H1 (cell line): ENCODE data around the gene GSTO1. TPM values are rescaled to one million over a fixed set of nuclear protein-coding genes. Genes with fewer than 3 reads are reported as not detected.

ENCODE experiments used
- BACH1 ChIP-seq: IDR thresholded peaks from 2 replicates; pipeline ENCODE4 v1.6.1; 2012; ENCODE audit warnings: low read length, improper control_type of control experiment
- CEBPB ChIP-seq: IDR thresholded peaks from 2 replicates; pipeline ENCODE4 v1.6.1; 2012; ENCODE audit warnings: low read depth, low read length
- CHD2 ChIP-seq: IDR thresholded peaks from 2 replicates; pipeline ENCODE4 v1.6.1; 2012; ENCODE audit warnings: low read length, improper control_type of control experiment
- polyA plus RNA-seq, 7 experiments: library from polyadenylated mRNA; depleted of rRNA in 3 of 7; stranded (reverse) in 5 of 7; unstranded in 2 of 7; fragments of >200 nt in 5 of 7; fragments of 200-250 nt in 2 of 7; gene quantifications; 1 replicate in 5 of 7; 2 replicates in 1 of 7; 4 replicates in 1 of 7; pipeline versions ENCODE4 v1.2.1 to v1.2.3, GENCODE V29; 2011 to 2013; ENCODE audit warnings: missing spikeins in 2 of 7, mixed read lengths in 2 of 7
- total RNA-seq: library from RNA; stranded (reverse); fragmentation: NEBNext Ultra II Directional; extraction: Animal tissue kit (Norgen Biotek cat#: 25700); gene quantifications from 2 replicates; pipeline ENCODE4 v1.2.1, GENCODE V29; 2021
- TF ChIP-seq, protein P1 (sequence below): IDR thresholded peaks from 2 replicates; pipeline ENCODE4 v1.6.1; 2012; ENCODE audit warnings: inconsistent platforms

GSTO1 gene
- total and polyA plus RNA-seq, 2 of the 8 experiments (the other 6 are each of a cell fraction or from before 2014, with no cell fraction given) = 22.4 to 32.5 TPM

DNA sequence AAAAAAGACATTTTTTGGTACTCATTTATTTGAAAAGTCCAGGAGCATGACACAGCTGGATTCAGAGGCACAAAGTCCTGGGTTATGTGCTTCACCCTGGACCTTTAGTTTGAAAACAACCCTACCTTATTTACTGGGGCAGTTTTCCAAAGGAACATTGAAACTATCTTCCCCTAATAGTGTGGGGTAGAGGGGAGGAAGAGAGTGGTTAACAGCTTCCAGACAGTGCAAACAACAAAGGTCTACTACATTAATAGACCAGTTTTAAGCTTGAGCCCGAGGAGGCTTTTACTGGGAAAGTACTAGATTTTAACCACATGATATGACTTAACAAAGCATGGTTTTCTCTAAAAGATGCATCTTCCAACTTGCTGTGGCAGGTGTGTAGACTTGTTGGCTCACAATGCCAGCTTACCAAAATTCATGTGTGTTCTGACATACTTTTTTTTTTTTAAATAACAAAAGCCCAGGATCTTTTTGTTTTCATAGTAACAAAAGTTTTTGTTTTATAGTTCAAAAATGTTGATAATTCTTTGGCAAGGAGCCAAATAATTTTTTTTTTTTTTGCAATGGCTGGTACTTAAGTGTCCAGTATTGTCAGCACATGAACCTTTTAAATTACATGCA lies 1.8 kb downstream of the GSTO1 start (continued):
- TF ChIP-seq CHD2 (no peak), BACH1 (no peak), CEBPB (no peak)
- TF ChIP-seq, protein P1, sequence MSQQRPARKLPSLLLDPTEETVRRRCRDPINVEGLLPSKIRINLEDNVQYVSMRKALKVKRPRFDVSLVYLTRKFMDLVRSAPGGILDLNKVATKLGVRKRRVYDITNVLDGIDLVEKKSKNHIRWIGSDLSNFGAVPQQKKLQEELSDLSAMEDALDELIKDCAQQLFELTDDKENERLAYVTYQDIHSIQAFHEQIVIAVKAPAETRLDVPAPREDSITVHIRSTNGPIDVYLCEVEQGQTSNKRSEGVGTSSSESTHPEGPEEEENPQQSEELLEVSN = no peak
